Inferior parietal cortex (tissue), 1 donor: ENCODE data around the gene THG1L.
"Not testable (repeated sequence)": the region's sequence is repeated elsewhere in the genome, so short reads cannot be mapped to it uniquely, and the experiment has no call there.

Experiments
- DNase-seq: peaks from one replicate; pipeline ENCODE4 v3.0.0-alpha.2; 2016; ENCODE audit errors: extremely low spot score

Gene THG1L

DNA sequence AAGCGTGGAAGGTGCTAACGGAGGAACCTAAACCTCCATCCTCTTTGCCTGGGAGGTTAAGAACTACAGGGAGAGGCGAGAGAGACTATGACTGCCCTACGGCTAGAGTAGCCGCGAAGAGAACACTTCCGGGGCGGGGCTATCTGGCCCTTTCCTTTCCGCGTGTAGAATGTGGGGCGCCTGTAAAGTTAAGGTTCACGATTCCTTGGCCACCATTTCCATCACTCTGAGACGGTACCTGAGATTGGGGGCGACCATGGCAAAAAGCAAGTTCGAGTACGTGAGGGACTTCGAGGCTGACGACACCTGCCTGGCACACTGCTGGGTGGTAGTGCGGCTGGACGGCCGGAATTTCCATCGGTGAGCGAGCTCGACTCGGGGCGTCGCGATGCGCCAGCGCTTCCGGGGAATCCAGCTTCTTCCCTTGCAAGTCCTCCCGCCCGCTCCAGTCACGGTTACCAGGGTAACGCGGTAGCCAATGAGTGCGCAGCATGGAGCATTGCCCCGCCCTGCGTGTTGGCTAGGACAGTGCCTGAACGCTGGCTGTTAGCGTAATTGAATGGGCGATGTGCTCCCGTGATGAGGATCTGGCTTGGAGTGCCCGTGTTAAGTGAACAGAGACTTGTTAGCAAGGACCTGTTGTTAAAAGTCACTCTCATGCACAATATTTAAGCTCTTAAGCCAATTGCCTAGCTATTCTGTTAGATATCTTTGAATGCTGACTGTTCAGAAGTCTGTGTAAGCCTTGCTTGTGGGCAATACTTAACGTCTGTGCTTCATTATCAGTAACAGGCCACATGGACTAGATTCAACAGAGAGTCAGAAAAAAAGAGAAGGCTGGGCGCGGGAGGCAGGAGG lies at the start of gene THG1L:
THG1L (plus strand) TSS at position 149 of the 858 bp plus-strand sequence; CDS start at position 170, 21 bp downstream.
- DNase-seq = peak; percentile 99

DNA sequence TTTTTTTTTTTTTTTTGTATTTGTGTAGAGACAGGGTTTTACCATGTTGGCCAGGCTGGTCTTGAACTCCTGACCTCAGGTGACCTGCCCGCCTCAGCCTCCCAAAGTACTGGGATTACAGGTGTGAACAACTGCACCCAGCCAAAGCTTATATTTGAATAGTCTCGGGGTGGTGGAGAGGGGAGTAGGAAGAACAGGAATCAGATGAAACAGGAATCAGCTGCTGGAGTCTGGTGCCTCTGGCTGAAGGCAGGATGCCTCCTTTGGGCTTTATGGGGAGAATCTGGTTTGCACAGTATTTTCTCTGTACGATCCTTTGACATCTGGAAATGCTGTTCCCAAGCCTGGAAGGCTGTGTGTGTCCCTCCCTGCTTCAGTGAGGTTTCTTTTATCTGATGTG lies 49.0 kb upstream of the THG1L start:
- no peak for DNase-seq

DNA sequence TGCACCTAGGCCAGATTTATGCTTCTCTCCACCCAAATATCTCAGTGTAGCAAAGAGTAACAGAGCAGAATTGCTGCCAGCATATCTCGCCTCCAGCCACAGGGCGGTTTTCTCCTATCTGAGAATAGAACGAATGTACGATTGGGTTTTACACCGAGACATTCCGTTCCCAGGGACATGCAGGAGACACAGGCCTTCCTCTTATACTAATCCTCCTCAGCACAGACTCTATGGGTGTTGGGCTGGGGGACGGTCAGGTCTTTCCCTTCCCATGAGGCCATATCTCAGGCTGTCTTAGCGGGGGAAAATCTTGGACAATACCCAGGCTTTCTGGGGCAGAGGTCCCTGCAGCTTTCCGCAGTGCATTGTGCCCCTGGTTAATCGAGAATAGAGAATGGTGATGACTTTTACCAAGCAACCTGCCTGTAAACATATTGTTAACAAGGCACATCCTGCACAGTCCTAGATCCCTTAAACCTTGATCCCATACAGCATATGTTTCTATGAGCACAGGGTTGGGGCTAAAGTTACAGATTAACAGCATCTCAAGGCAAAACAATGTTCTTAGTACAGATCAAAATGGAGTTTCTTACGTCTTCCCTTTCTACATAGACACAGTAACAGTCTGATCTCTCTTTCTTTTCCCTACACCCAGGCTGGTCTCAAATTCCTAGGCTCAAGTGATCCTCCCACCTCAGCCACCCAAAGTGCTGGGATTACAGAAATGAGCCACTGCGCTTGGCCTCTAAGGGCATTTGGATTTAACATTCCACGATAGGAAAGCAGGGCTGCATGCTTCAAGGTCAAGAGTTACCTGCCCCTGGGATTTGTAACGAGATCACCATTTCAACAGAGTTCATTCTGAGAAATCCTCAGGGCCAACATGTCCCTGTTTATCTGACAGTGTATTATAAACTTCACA lies 44.7 kb upstream of the THG1L start:
- DNase-seq = not testable (repeated sequence)

DNA sequence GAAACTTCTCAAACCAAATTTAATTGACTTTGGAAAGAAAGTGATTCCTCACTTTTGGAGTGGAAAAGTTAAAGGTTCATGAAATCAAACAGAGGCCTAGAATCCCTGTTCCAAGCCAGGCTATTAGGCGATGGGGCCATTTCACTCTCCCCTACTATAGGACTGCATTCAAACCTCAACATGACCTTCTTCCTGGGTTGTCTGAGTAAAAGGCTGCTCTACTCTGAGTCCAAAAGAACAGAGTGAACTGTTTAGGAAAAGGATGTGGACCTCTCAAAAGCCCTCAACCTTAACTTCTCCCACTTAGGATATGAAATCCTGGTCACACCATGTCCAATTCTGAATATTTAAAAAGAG lies 44.0 kb upstream of the THG1L start:
- DNase-seq = no peak

DNA sequence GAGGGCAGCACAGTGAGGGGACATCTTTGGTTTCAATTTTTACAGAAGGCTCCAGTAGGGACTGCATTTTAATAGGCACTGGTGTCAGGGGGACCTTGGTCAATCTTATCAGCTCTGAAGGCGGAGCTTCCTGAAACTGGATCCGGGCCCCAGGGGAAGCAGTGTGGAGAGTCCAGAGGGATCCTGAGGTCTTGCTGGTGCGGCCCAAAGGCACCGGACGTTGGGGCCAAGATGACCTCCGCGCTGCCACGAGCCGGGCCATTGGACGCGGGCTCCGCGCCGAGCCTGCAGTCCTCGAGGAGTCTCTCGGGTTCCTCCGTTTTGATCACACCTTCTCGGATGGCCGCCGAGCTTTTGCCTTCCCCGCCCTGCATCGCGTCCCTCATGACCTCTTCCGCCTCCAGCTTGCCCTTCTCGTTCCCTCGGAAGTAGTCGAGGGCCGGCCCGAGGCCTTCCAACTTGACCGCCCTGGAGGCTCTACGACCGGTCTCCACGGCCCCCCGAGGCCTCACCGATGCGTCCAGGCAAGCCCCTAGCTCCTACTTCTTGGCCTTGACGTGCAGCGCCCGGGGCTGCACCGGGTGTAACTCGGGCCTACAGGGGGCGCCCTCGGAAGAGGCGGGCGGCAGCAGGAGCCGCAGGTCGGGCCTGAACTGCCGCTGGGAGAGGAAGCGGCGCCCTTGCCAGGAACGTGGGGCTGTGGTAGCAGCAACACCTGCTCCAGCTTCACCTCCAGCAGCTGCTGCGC lies 41.1 kb upstream of the THG1L start:
- DNase-seq = no peak

DNA sequence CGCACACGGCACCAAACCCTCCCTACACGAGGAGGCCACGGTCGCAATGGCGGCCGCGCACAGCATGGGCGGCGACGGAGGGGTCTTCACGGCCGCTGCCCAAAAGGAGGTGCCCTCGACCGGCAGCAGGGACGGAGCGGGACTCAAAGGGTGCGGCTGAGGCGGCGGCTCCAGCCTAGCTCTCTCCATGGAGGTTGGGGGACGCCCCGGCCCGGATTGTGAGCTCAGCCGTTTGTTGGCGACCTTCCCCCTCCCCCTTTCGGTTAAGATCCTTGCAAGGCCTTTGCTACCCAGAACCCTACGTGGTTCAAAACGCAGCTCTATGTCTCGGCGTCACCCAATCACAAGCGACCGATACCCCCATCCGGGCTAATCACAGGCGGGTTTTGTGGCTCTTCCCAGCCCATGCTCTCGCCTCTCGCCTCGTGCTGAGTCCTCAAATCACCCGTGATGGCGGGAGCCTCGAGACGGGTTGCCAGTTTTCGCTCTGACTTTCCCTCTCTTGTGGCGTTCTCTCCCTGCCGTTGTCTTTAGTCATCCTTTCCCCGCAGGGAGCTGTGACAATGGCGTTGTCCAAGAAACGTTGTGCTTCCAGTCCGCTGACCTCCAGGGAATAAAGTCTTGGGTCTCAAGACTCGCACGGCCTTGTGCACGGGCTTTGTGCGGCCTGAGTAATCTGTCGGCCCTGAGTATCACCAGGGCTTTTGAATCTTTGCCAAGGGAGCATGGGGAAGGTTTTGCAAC lies 40.4 kb upstream of the THG1L start:
- no peak for DNase-seq

DNA sequence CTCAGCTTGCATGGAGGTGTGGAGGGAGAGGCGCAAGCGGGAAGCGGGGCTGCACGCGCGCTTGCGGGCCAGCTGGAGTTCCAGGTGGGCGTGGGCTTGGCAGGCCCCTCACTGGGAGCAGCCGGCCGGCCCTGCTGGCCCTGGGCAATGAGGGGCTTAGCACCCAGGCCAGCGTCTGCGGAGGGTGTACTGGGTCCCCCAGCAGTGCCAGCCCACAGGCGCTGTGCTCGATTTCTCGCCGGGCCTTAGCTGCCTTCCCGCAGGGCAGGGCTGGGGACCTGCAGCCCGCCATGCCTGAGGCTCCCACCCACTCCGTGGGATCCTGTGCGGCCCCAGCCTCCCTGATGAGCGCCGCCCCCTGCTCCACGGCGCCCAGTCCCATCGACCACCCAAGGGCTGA lies 37.4 kb upstream of the THG1L start:
- DNase-seq = not testable (repeated sequence)

DNA sequence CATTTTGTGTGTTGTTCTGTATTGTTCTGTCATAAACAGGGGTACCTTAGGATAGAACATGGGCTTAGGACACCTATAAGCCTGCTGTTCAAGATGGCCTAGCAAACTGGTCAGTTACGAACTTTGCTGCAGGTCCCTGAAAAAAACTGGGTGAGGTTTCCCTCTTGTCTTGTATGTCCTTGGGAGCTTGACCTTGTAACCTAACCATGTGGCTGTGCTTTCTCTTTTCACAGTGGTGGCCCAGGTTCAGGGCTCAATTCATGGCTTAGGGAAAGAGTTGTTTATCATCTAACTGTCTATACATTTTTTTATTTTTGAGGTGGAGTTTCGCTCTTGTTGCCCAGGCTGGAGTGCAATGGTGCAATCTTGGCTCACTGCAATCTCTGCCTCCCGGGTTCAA lies 35.1 kb upstream of the THG1L start:
- DNase-seq = not testable (repeated sequence)

DNA sequence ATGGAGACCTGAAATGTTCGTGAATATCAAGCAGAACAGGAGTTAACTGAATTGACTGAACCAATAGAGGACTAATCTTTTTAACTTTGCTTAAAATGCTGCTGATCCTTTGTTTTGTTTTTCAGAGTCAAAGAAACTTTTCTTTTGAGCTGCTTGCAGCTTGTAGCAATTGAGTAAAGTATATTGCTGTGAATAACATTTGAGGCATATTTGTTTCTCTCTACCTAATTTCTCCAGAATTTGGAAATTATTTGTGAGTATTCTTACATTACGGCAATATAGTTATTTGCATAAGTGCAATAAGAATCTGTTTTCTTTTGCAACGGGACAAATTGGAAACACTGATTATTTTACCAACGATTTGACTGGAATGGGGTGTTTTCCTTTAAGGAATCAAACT lies 32.5 kb upstream of the THG1L start:
- DNase-seq = not testable (repeated sequence)

DNA sequence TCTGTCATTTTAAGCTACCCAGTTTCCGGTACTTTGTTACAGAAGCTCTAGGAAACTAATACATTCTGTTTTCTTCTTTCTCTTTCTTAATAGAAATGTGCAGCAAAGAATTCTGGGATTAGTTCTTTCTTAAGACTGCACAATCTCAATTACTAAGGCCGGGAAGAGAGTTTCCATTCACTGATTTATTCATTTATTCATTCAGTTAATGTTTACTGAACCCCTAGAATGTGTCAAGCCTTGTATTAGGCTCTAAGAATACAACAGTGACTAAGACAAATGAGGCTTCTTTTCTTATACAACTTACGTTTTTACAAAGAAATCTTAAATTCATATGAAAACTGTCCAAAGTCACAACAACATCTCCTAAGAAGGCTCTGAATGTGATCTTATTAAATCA lies 27.5 kb upstream of the THG1L start:
- no peak for DNase-seq

DNA sequence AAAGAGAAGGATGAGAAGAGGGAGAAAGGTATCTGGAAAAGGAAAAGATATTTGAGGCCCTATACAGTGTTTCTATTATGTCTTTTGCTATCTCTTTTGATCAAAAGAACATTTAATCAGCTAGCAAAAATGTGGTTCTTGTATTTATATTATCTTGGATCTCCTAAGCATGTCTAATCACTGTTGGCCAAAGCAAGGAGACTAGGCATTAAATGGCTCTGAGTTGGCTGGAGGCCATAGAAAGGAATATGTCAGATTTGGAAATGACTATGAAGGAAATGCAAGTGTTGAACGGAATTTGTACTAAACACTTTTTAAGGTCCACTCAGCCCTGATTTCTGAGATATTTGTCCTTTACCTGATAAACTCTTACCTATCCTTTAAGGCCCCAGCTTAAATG lies 22.4 kb upstream of the THG1L start:
- no peak for DNase-seq

DNA sequence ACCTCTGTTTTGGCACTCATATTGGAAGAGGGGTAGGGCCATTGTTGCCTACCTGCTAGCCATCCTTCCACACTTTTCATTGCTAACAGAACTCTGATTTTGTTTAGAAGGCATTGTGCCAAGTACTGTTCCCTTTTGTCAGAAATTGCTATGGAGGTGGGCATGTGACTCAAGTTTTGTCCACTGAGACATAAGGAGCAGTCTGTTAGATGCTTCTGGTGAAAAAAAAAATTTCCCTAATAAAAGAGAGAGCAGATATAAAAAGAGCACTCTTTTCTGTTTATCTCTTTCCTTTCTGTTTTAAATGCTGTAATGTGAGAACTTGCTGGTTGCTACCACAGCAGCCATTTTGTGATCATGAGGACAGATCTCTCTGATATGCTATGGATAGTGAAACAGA lies 21.9 kb upstream of the THG1L start:
- DNase-seq = no peak

DNA sequence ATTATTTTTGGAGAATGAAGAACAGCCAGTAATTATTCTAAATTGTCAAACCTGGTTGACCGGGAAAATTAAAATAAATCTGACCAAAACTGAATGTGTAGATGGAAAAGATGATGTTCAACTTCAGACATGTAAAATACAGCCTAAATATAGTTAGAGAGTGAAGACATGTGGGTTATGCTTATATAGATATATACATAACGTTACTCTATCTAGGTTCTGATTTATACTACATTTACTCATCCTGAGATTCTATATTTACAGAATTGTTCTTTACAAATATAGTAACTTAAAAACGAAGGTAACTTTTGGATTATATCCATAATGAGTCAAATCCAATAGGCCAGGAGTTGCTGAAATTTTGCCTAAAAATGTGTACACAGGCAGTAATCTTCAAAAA lies 20.8 kb upstream of the THG1L start:
- DNase-seq = no peak

DNA sequence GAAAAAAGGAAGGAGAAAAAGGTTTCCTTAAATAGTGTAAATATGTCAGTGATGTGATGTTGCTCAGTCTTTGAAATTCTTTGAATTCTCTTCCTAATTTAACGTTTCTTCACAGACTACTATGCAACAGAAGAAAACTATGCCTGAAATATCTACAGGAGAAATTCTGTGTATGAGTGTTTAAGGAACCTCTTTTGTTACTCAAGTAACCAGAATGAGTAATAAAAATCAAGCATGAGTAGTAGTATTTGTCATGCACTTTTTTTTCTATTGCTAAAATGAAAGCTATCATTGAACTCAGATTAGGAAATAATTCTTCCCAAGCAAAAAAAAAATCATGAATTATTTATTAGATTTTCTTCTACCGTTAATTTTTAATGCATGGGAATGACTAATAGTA lies 20.3 kb upstream of the THG1L start:
- no peak for DNase-seq

DNA sequence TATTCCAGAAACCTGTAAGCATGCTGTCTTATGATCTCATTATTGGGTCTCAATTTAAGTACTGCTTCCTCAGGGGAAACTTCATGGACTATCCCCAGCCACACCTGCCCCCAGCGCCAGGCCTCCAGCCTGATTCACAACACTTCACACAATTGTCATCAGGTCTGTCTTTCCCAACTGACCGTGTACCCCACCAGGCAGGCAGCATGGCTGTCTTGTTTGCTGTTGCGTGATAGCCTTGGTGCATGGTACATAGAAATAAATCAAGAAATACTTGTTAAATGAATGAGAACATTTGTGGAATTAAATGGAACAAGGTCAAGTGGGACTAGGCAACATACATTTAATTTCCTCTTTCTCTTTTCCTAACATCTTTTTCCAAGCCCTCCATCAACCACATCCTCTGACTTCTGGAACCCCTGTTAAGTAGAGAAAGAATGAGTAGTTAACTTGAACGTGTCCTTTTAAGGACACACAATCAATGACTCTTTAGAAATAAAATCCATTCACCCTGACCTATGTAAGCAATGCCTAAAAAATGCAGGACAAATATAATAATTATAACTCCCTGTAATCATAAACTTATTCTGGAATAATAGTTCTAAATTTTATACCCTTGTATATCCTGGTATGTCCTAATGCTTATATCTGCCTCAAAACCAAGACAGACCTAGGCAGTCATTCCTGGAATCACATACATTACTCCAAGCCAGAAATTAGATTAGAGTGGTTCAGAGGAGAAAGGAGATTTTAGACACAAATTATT lies 17.2 kb upstream of the THG1L start:
- DNase-seq = no peak

DNA sequence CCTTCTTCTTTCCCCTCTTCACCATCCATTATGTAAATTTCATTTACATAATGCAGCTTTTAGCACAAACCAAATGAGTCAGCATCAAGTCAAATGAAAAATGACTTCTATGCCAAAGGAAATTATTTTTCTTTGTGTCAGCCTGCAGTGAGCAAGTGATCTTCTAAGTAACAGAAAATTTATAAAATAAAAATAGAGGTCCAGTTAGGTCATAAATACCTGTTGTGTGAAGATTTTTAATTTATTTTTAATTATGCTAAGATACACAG lies 16.7 kb upstream of the THG1L start:
- no peak for DNase-seq

DNA sequence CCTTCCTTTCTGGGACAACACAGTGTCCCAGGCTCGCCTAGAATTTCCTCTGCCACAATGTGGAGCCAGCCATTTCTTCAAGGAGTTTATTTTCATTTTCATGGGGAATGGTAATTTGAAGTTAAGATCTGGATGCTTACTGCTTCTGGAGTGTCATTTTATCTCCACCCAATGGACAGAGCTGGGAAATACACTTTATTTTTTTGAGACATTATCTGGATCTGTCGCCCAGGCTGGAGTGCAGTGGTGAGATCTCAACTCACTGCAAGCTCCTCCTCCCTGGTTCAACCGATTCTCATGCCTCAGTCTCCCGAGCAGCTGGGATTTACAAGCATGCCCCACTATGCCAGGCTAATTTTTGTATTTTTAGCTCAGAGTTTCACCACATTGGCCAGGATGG lies 12.7 kb upstream of the THG1L start:
- DNase-seq = peak; percentile 83

DNA sequence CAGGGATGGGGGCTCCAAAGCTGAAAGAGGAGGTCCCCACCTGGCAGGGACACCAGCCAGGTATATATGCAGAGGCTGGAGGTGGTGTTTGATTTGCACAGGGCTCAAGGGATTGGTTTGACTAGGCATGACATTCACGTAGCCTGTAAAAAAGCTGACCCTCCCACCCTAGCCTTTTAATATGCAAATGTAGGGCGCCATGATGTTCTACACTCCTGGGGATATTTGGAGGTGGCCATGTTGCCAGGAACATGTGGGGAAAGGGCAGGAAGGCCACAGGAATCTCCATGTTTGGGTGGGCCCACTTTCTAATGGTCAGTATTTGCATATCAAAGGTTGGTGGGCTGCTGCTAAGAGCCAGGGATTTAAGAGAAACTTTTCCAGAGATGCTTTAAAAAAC lies 12.0 kb upstream of the THG1L start:
- no peak for DNase-seq

DNA sequence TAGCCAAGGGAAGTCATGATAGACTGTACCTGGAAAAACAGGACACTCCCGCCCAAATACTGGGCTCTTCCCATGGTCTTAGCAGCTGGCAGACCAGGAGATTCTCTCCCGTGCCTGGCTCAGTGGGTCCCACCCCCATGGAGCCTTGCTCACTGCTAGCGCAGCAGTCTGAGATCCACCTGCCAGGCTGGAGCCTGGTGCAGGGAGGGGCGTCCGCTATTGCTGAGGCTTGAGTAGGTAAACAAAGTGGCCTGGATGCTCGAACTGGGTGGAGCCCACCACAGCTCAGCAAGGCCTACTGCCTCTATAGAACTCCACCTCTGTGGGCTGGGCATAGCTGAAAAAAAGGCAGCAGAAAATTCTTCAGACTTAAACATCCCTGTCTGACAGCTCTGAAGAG lies 10.1 kb upstream of the THG1L start:
- no peak for DNase-seq

DNA sequence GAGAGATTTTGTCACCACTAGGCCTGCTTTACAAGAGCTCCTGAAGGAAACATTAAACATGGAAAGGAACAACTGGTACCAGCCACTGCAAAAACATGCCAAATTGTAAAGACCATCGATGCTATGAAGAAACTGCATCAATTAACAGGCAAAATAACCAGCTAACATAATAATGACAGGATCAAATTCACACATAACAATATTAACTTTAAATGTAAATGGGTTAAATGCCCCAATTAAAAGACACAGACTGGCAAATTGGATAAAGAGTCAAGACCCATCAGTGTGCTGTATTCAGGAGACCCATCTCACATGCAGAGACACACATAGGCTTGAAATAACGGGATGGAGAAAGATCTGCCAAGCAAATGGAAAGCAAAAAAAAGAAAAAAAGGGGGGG lies 8.3 kb upstream of the THG1L start:
- DNase-seq = not testable (repeated sequence)

DNA sequence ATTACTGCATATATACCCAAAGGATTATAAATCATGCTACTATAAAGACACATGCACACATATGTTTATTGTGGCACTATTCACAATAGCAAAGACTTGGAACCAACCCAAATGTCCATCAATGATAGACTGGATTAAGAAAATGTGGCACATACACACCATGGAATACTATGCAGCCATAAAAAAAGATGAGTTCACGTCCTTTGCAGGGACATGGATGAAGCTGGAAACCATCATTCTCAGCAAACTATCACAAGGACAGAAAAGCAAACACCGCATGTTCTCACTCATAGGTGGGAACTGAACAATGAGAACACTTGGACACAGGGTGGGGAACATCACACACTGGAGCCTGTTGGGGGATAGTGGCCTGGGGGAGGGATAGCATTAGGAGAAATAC lies 4.6 kb upstream of the THG1L start:
- DNase-seq = not testable (repeated sequence)
